Esophagus muscularis mucosa (tissue), 4 donors: ENCODE results near the gene CD22.

Experiments
- CTCF ChIP-seq, 3 experiments: fragments of 200-600 bp in 2 of 3; fragments of 450-650 bp in 1 of 3; sonication (generic) in 2 of 3; IDR thresholded peaks; one replicate each; pipeline ENCODE4 v1.5.1; 2017 to 2019; ENCODE audit warnings: antibody characterized with exemption in 3 of 3, mild to moderate bottlenecking in 2 of 3, moderate library complexity in 1 of 3
- EP300 ChIP-seq: sonication (generic); formaldehyde crosslinking; IDR thresholded peaks from one replicate; pipeline ENCODE4 v1.6.1; 2017; ENCODE audit warnings: antibody characterized with exemption
- POLR2AphosphoS5 ChIP-seq, 2 donors: sonication (generic); formaldehyde crosslinking; IDR thresholded peaks; one replicate each; pipeline ENCODE4 v1.6.1; 2017; ENCODE audit warnings: antibody characterized with exemption in 2 of 2

- TF ChIP-seq CTCF (IDR thresholded peaks at IDR 0.05) = no peak
- no peak for TF ChIP-seq EP300
- TF ChIP-seq POLR2AphosphoS5 (IDR thresholded peaks at IDR 0.05) = no peak
These were observed 29.0 kb downstream of the CD22 start, which contains the start of gene FFAR3 for GRCh38 chr19:35357867-35358573.
